DOHH2 (cell line): Measurements from ENCODE around the gene CALY.

ENCODE experiments used
- H3F3A ChIP-seq: fragments of 200-600 bp; sonication (generic), shearing (Covaris generic); 2 replicates; pipeline ENCODE4 v1.6.0; 2016; ENCODE audit warnings: antibody characterized with exemption, mild to moderate bottlenecking; ENCODE audit not compliant: control insufficient read depth, insufficient read depth
- H3K27ac ChIP-seq: fragments of 200-600 bp; sonication (generic); 2 replicates; pipeline ENCODE4 v1.5.1; 2014; ENCODE audit warnings: low read depth, mild to moderate bottlenecking, low read length, moderate library complexity
- H3K27me3 ChIP-seq: fragments of 200-600 bp; sonication (generic); 2 replicates; pipeline ENCODE4 v1.6.1; 2014; ENCODE audit warnings: mild to moderate bottlenecking, low read length, mixed read lengths; ENCODE audit not compliant: control insufficient read depth
- H3K36me3 ChIP-seq: fragments of 200-600 bp; sonication (generic); 2 replicates; pipeline ENCODE4 v1.6.1; 2014; ENCODE audit warnings: mild to moderate bottlenecking, low read length, moderate library complexity, mixed read lengths; ENCODE audit not compliant: control insufficient read depth
- H3K4me1 ChIP-seq: fragments of 200-600 bp; sonication (generic); 2 replicates; pipeline ENCODE4 v1.6.1; 2014; ENCODE audit warnings: mild to moderate bottlenecking, low read length, mixed read lengths; ENCODE audit not compliant: control insufficient read depth
- H3K4me2 ChIP-seq: fragments of 200-600 bp; sonication (generic); 2 replicates; pipeline ENCODE4 v1.6.0; 2014; ENCODE audit warnings: mild to moderate bottlenecking, low read length, moderate library complexity
- H3K4me3 ChIP-seq: fragments of 200-600 bp; sonication (generic); 2 replicates; pipeline ENCODE4 v1.5.1; 2014; ENCODE audit warnings: mild to moderate bottlenecking, low read length, mixed read lengths
- H3K79me2 ChIP-seq: fragments of 200-600 bp; sonication (generic); 2 replicates; pipeline ENCODE4 v1.6.1; 2014; ENCODE audit warnings: mild to moderate bottlenecking, low read length, mixed read lengths; ENCODE audit not compliant: control insufficient read depth
- H3K9me2 ChIP-seq: fragments of 200-600 bp; sonication (generic); replicated peaks from 2 replicates; pipeline ENCODE4 v1.6.1; 2014; ENCODE audit warnings: mild to moderate bottlenecking, low read length, mixed read lengths; ENCODE audit not compliant: control insufficient read depth
- H3K9me3 ChIP-seq: fragments of 200-600 bp; sonication (generic); 2 replicates; pipeline ENCODE4 v1.6.1; 2014; ENCODE audit warnings: antibody characterized with exemption, low read length, mixed read lengths; ENCODE audit not compliant: control insufficient read depth, insufficient read depth
- H4K20me1 ChIP-seq: fragments of 200-600 bp; sonication (generic); 2 replicates; pipeline ENCODE4 v1.6.0; 2014; ENCODE audit warnings: low read depth, mild to moderate bottlenecking, antibody characterized with exemption, low read length, moderate library complexity; ENCODE audit not compliant: control insufficient read depth, insufficient read depth
- EZH2phosphoT487 ChIP-seq: fragments of 200-600 bp; sonication (generic); IDR thresholded peaks from 2 replicates; pipeline ENCODE4 v1.6.1; 2017; ENCODE audit warnings: borderline replicate concordance, mild to moderate bottlenecking, antibody characterized with exemption, low read length, moderate library complexity, mixed read lengths
- TF ChIP-seq, protein P1 (sequence below): fragments of 200-600 bp; sonication (generic); IDR thresholded peaks from one replicate; pipeline ENCODE4 v1.5.1; 2014; ENCODE audit warnings: antibody characterized with exemption, mild to moderate bottlenecking, low read depth, low read length; ENCODE audit not compliant: poor library complexity, severe bottlenecking

Gene CALY

DNA sequence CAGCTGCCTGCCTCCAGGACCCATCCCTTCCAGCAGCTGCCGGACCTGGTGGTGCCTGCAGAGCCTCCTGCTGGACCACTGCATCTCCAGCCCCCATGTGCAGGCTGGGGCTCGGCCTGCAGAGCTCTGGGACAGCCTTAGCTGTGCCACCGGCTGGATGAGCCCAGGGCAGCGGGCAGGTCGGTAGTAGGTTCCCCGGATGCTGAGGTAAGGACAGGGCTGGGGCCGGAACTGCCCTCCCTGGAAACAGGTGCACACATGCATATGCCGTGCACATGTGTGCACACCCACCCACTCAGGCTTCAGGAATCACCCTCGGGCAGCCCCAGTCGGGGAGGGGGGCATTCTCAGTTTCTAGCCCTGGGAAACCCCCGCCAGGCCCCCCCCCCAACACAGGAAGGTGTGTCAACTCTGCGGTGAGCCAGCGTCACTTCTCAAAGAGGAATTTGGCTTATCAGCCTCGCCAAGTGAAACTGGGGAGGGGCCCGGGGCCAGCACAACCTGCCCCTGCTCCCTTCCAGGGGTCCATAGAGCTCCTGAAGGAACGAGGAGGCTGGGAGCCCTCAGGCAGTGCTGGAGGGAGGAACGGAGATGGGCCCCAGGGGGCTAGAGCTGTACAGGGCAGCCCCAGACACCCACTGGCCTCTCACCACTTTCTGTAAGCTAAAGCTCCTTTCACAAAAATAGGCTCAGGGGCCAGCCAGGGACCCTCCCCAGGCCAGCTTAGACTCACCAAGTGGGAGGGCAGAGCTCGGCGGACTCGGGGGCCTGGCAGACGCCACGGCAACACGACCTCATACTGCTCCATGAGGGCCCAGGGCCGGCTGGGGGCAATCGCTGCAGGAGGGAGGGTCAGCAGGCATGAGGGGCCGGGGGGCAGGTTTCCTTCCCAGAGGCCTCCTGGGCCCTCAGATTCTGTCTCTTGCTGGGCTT, 61.7 kb downstream of the CALY start:
- no peak for TF ChIP-seq EZH2phosphoT487
- TF ChIP-seq, protein P1, sequence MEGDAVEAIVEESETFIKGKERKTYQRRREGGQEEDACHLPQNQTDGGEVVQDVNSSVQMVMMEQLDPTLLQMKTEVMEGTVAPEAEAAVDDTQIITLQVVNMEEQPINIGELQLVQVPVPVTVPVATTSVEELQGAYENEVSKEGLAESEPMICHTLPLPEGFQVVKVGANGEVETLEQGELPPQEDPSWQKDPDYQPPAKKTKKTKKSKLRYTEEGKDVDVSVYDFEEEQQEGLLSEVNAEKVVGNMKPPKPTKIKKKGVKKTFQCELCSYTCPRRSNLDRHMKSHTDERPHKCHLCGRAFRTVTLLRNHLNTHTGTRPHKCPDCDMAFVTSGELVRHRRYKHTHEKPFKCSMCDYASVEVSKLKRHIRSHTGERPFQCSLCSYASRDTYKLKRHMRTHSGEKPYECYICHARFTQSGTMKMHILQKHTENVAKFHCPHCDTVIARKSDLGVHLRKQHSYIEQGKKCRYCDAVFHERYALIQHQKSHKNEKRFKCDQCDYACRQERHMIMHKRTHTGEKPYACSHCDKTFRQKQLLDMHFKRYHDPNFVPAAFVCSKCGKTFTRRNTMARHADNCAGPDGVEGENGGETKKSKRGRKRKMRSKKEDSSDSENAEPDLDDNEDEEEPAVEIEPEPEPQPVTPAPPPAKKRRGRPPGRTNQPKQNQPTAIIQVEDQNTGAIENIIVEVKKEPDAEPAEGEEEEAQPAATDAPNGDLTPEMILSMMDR = no peak
- H3K4me2 ChIP-seq = peak overlapping the region; percentile 51

More for the DNA sequence above, 61.7 kb downstream of the CALY start:
- Histone ChIP-seq H3K9me3 (no peaks in the 10 kb centered on the region), H3F3A (no peaks in the 10 kb centered on the region), H3K27me3 (peaks cover 9% of the 10 kb centered on the region), H4K20me1 (no peaks in the 10 kb centered on the region), H3K79me2 (no peaks in the 10 kb centered on the region), H3K4me3 (no peak overlapping the region), H3K9me2 (no peaks in the 10 kb centered on the region), H3K36me3 (no peaks in the 10 kb centered on the region), H3K4me1 (peaks cover 37% of the 10 kb centered on the region), H3K27ac (no peak overlapping the region)
